Measurements from ENCODE around the gene ILKAP. TPM values are rescaled to one million over a fixed set of nuclear protein-coding genes. Genes with fewer than 3 reads are reported as not detected.

The ILKAP gene
- total RNA-seq, 1 experiment from 2014 or later = 49.9 TPM

DNA sequence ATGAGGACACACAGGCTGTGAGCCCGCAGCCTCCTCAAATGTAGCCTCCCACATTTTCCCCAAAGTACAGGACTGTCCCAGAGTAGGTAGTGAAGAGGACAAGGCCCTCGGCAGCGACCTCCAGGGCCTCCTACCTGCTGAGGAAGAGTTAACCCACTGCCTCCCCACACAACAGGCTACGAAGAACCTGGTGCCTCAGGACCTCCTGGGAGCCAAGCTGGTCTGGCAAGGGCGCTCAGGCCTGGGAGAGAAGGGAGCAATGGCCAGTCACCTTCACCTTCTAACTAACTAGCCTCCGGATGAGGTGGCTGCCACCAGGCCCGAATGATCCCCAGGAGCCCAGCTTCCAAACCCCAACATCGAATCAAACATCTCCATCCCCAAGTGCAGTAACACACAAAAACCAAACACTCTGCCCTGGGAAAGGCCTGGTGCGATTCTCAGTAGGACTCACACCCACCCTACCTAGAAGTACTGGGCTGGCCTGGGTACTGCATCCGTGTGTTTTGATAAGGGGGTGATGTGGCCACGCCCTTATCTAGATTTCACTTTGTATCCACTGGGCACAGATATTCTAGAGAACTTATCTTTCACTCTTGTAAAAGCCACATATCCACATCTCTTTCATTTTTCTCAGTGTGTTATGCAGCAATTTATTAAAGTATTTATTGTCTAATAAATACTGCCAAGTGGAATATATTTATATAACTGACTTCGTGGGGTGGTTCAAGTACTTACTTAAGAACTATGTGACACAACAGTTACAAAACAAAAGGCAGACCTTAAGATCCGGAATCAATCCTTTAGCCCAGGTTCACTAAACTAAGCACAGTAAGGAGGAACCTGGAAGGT, 35.1 kb downstream of the ILKAP start:
- ATAC-seq = no peak
- CTCF ChIA-PET = no interaction called here
- intact Hi-C loops (cut with micrococcal nuclease; ENCODE audit: unreplicated experiment) = no loop called here
- POLR2A ChIA-PET = interaction anchor here (0.6 kb wide), 1 partner anchor 26 kb away, joined by 3 read pairs; no protein-coding TSS in a partner anchor
- TF ChIP-seq, protein P1, sequence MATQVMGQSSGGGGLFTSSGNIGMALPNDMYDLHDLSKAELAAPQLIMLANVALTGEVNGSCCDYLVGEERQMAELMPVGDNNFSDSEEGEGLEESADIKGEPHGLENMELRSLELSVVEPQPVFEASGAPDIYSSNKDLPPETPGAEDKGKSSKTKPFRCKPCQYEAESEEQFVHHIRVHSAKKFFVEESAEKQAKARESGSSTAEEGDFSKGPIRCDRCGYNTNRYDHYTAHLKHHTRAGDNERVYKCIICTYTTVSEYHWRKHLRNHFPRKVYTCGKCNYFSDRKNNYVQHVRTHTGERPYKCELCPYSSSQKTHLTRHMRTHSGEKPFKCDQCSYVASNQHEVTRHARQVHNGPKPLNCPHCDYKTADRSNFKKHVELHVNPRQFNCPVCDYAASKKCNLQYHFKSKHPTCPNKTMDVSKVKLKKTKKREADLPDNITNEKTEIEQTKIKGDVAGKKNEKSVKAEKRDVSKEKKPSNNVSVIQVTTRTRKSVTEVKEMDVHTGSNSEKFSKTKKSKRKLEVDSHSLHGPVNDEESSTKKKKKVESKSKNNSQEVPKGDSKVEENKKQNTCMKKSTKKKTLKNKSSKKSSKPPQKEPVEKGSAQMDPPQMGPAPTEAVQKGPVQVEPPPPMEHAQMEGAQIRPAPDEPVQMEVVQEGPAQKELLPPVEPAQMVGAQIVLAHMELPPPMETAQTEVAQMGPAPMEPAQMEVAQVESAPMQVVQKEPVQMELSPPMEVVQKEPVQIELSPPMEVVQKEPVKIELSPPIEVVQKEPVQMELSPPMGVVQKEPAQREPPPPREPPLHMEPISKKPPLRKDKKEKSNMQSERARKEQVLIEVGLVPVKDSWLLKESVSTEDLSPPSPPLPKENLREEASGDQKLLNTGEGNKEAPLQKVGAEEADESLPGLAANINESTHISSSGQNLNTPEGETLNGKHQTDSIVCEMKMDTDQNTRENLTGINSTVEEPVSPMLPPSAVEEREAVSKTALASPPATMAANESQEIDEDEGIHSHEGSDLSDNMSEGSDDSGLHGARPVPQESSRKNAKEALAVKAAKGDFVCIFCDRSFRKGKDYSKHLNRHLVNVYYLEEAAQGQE (IDR thresholded peaks at IDR 0.05; ENCODE audit: insufficient read depth in 1 of 2, low read depth in 2 of 2, low read length in 1 of 2) = no peak
- TF ChIP-seq POLR2AphosphoS5 (IDR thresholded peaks at IDR 0.05; ENCODE audit: low read depth, low read length) (no peak), TCF7L2 (IDR thresholded peaks at IDR 0.05; ENCODE audit: low read depth, low read length) (no peak), SIN3A (IDR thresholded peaks at IDR 0.05; ENCODE audit: borderline replicate concordance, insufficient read depth, low read depth, low read length) (no peak)
- TF ChIP-seq, protein P2, sequence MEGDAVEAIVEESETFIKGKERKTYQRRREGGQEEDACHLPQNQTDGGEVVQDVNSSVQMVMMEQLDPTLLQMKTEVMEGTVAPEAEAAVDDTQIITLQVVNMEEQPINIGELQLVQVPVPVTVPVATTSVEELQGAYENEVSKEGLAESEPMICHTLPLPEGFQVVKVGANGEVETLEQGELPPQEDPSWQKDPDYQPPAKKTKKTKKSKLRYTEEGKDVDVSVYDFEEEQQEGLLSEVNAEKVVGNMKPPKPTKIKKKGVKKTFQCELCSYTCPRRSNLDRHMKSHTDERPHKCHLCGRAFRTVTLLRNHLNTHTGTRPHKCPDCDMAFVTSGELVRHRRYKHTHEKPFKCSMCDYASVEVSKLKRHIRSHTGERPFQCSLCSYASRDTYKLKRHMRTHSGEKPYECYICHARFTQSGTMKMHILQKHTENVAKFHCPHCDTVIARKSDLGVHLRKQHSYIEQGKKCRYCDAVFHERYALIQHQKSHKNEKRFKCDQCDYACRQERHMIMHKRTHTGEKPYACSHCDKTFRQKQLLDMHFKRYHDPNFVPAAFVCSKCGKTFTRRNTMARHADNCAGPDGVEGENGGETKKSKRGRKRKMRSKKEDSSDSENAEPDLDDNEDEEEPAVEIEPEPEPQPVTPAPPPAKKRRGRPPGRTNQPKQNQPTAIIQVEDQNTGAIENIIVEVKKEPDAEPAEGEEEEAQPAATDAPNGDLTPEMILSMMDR (IDR thresholded peaks at IDR 0.05) = no peak
- Histone ChIP-seq H3K9me3 (ENCODE audit: control insufficient read depth, insufficient read depth, low read depth, low read length) (no peaks in the 10 kb centered on the region), H3K4me3 (ENCODE audit: low read depth in 2 of 2, low read length in 2 of 2) (no peak overlapping the region), H3K27ac (ENCODE audit: low read length) (no peak overlapping the region), H3K27me3 (ENCODE audit: control insufficient read depth, insufficient read depth, low read length) (no peaks in the 10 kb centered on the region), H3K36me3 (ENCODE audit: control insufficient read depth, insufficient read depth, low read length) (peaks cover 6% of the 10 kb centered on the region), H3K4me1 (ENCODE audit: control insufficient read depth, insufficient read depth, low read length) (peaks cover 7% of the 10 kb centered on the region; the same call in 1 of the 2 replicates)
- in situ Hi-C loops (cut with HindIII; ENCODE audit: low pct_unique_long_range_greater_than_20kb, low sequenced_read_pairs) = no loop called here
- no TSS peak for BruUV-seq (replicated peaks)
- DNase-seq (ENCODE audit: low read depth, low spot score) = no peak

DNA sequence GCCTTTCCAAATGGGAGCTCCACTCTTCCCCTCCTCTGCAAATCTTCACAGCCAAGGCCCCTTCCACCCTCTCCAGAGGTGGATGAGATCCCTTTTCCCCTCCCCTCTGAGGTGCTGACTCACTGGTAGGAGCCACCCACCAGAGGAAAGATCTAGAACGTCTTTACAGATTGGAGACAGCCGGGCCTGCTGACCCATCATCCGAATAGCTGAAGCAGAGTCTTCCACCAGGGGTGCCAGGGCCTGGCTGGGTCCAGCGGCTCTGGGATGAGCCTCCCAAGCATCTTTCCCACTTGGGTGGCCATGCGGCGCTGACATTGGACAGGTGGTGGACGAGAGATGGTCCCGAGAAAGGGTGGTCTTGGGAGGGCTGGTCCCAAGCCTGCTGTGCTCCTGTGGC, 35.7 kb downstream of the ILKAP start:
- no peak for DNase-seq (ENCODE audit: low read depth, low spot score)
- no TSS peak for BruUV-seq (replicated peaks)
- Histone ChIP-seq H3K27me3 (ENCODE audit: control insufficient read depth, insufficient read depth, low read length) (no peaks in the 10 kb centered on the region), H3K4me1 (ENCODE audit: control insufficient read depth, insufficient read depth, low read length) (peaks cover 7% of the 10 kb centered on the region; the same call in 1 of the 2 replicates), H3K9me3 (ENCODE audit: control insufficient read depth, insufficient read depth, low read depth, low read length) (no peaks in the 10 kb centered on the region), H3K4me3 (ENCODE audit: low read depth in 2 of 2, low read length in 2 of 2) (no peak overlapping the region), H3K27ac (ENCODE audit: low read length) (no peak overlapping the region), H3K36me3 (ENCODE audit: control insufficient read depth, insufficient read depth, low read length) (peaks cover 6% of the 10 kb centered on the region)
- ATAC-seq = no peak
- ChIA-PET POLR2A (interaction anchor here (0.6 kb wide), 1 partner anchor 26 kb away, joined by 3 read pairs; no protein-coding TSS in a partner anchor), CTCF (no interaction called here)
- TF ChIP-seq, protein P2 (IDR thresholded peaks at IDR 0.05) = no peak
- TF ChIP-seq SIN3A (IDR thresholded peaks at IDR 0.05; ENCODE audit: borderline replicate concordance, insufficient read depth, low read depth, low read length) (no peak), TCF7L2 (IDR thresholded peaks at IDR 0.05; ENCODE audit: low read depth, low read length) (no peak), POLR2AphosphoS5 (IDR thresholded peaks at IDR 0.05; ENCODE audit: low read depth, low read length) (no peak)
- TF ChIP-seq, protein P1 (IDR thresholded peaks at IDR 0.05; ENCODE audit: insufficient read depth in 1 of 2, low read depth in 2 of 2, low read length in 1 of 2) = no peak
- intact Hi-C loops (cut with micrococcal nuclease; ENCODE audit: unreplicated experiment) (no loop called here), in situ Hi-C loops (cut with HindIII; ENCODE audit: low pct_unique_long_range_greater_than_20kb, low sequenced_read_pairs) (no loop called here)

Data from Panc1 (cell line).